ENCODE results near the gene MANSC4. TPM values are rescaled to one million over a fixed set of nuclear protein-coding genes. Genes with fewer than 3 reads are reported as not detected.
"Not testable (repeated sequence)": the region's sequence is repeated elsewhere in the genome, so short reads cannot be mapped to it uniquely, and the experiment has no call there.

MANSC4 gene
- total RNA-seq, 1 donor from 2014 or later = not detected

- Mint-ChIP-seq H3K36me3 (ENCODE audit: low read depth) (peaks cover 3% of the 10 kb centered on the region), H3K27me3 (ENCODE audit: insufficient read depth) (peaks cover 22% of the 10 kb centered on the region), H3K4me3 (no peak overlapping the region), H3K27ac (no peak overlapping the region), H3K4me1 (ENCODE audit: low read depth) (peaks cover 8% of the 10 kb centered on the region), H3K9me3 (no peaks in the 10 kb centered on the region)
- intact Hi-C loops (cut with micrococcal nuclease) = no loop called here
- no peak for DNase-seq (ENCODE audit: low spot score)
Observed at GRCh38 chr12:27771481-27772327, 8.3 kb downstream of the MANSC4 start.

DNA sequence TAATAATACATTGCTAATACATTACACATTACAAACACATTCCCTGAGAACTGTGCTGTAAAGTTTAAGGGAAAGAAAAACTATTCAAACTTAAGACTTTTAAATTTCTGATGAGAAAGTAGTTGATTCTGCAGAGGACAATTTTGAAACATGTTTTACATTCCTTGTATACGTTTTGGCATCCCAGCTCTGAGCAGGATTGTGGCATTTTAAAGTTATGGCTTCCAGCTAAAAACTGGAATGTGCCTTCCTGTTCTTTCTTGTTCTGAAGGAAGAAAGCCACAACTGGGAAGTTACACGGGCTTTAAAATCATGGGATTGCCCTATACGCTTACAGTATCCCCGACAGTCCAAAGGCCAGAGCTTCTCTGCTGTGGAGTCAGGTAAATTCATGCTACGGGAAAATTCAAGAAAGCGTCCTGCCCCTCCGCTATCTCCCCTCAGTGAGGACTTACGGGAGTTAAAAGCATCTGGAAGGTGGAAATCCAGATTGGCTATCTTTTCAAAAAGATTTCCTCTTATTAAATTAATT, 10.8 kb downstream of the MANSC4 start:
- peaks cover 8% of the 10 kb centered on the region for H3K4me1 Mint-ChIP-seq (ENCODE audit: low read depth)
- no peak overlapping the region for H3K4me3 Mint-ChIP-seq
- H3K27me3 Mint-ChIP-seq (ENCODE audit: insufficient read depth) = peaks cover 22% of the 10 kb centered on the region
- H3K9me3 Mint-ChIP-seq = no peaks in the 10 kb centered on the region
- intact Hi-C loops (cut with micrococcal nuclease) = no loop called here
- no peak overlapping the region for H3K27ac Mint-ChIP-seq
- H3K36me3 Mint-ChIP-seq (ENCODE audit: low read depth) = peaks cover 3% of the 10 kb centered on the region
- DNase-seq (ENCODE audit: low spot score) = no peak

DNA sequence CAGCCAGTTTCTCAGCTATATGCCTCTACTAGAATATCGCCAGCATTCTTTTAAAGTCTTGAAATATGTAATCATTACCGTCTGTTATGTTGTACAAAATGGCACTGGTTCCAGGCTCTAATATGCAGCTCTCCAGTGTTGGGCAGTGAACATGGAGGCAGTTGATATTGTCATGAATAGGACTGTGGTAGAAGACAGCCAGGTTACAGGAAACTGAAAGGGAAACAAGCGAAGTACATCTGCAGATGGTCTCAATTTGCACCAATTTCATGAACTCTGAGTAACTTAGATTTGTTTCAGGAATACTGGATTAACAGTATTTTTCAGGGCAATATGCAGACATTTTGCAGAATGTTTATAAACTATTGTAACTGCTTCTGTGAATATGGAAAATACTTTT, 13.4 kb downstream of the MANSC4 start:
- no peak overlapping the region for H3K4me3 Mint-ChIP-seq
- H3K36me3 Mint-ChIP-seq (ENCODE audit: low read depth) = peaks cover 8% of the 10 kb centered on the region

GRCh38 chr12:27762757-27763156, 17.3 kb downstream of the MANSC4 start:
- H3K4me3 Mint-ChIP-seq = no peak overlapping the region
- peaks cover 3% of the 10 kb centered on the region for H3K27me3 Mint-ChIP-seq (ENCODE audit: insufficient read depth)
- H3K36me3 Mint-ChIP-seq (ENCODE audit: low read depth) = peaks cover 10% of the 10 kb centered on the region
- no peak for DNase-seq (ENCODE audit: low spot score)
- H3K4me1 Mint-ChIP-seq (ENCODE audit: low read depth) = peaks cover 11% of the 10 kb centered on the region
- intact Hi-C loops (cut with micrococcal nuclease) = loop anchor here (1.0 to 2.0 kb wide), 3 partner anchors 19 to 44 kb away; no protein-coding TSS in a partner anchor
- no peak overlapping the region for H3K27ac Mint-ChIP-seq
- no peaks in the 10 kb centered on the region for H3K9me3 Mint-ChIP-seq

More for the DNA sequence above, 13.4 kb downstream of the MANSC4 start:
- peaks cover 9% of the 10 kb centered on the region for H3K27me3 Mint-ChIP-seq (ENCODE audit: insufficient read depth)
- intact Hi-C loops (cut with micrococcal nuclease) = no loop called here
- H3K4me1 Mint-ChIP-seq (ENCODE audit: low read depth) = peaks cover 19% of the 10 kb centered on the region
- no peak overlapping the region for H3K27ac Mint-ChIP-seq
- no peak for DNase-seq (ENCODE audit: low spot score)
- no peaks in the 10 kb centered on the region for H3K9me3 Mint-ChIP-seq

DNA sequence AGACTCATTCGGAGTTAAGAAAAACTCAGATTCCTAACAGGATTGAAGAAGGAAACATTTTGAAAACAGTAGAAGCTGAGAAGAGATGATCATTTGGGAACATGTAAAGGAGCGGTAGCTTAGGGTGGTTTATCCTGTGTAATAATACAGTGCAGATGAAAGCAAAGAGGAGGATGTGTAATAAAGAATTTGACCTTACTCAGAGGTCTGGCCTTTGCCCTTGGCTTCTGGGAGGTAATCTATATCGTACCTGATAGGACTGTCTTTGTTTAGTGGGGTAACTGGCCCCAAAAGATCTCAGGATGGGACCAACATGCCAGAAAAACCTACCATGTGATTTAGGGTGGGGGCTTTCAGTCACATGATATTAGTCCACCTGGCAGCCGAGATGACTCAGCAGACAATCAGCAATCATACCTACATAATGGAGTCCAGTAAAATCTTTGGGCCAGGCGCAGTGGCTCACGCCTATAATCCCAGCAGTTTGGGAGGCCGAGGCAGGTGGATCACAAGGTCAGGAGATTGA, 23.3 kb downstream of the MANSC4 start:
- intact Hi-C loops (cut with micrococcal nuclease) = no loop called here
- H3K9me3 Mint-ChIP-seq = no peaks in the 10 kb centered on the region
- no peak overlapping the region for H3K27ac Mint-ChIP-seq
- H3K4me1 Mint-ChIP-seq (ENCODE audit: low read depth) = no peaks in the 10 kb centered on the region
- H3K4me3 Mint-ChIP-seq = no peak overlapping the region
- peaks cover 19% of the 10 kb centered on the region for H3K36me3 Mint-ChIP-seq (ENCODE audit: low read depth)
- H3K27me3 Mint-ChIP-seq (ENCODE audit: insufficient read depth) = no peaks in the 10 kb centered on the region
- no peak for DNase-seq (ENCODE audit: low spot score)

DNA sequence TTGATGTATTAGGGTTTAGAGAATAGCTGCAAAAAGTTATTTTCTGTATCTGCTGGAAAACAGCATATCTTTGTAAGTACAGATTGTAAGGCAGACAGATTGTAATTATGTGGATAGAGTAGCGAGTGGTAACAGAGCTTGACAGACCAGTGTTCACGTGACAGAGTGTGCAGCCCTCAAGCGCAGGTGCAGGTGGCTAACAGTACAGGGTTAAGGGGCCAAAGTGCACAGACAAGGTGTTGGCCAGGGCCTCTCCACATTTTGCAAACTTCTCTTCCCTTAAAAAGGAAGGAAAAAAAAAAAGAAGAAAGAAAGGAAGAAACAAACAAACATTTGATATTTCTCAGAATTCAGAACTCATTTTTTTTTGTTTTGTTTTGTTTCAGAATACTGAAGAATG, 25.2 kb downstream of the MANSC4 start:
- no peaks in the 10 kb centered on the region for H3K4me1 Mint-ChIP-seq (ENCODE audit: low read depth)
- H3K27ac Mint-ChIP-seq = no peak overlapping the region
- no peak overlapping the region for H3K4me3 Mint-ChIP-seq
- no peaks in the 10 kb centered on the region for H3K27me3 Mint-ChIP-seq (ENCODE audit: insufficient read depth)
- peaks cover 17% of the 10 kb centered on the region for H3K36me3 Mint-ChIP-seq (ENCODE audit: low read depth)
- no peak for DNase-seq (ENCODE audit: low spot score)
- intact Hi-C loops (cut with micrococcal nuclease) = no loop called here
- H3K9me3 Mint-ChIP-seq = no peaks in the 10 kb centered on the region

- Mint-ChIP-seq H3K9me3 (no peaks in the 10 kb centered on the region), H3K36me3 (ENCODE audit: low read depth) (peaks cover 20% of the 10 kb centered on the region), H3K4me3 (no peak overlapping the region), H3K27ac (no peak overlapping the region), H3K27me3 (ENCODE audit: insufficient read depth) (no peaks in the 10 kb centered on the region), H3K4me1 (ENCODE audit: low read depth) (no peaks in the 10 kb centered on the region)
- DNase-seq (ENCODE audit: low spot score) = no peak
- intact Hi-C loops (cut with micrococcal nuclease) = no loop called here
Observed at GRCh38 chr12:27751386-27752047, 28.5 kb downstream of the MANSC4 start.

GRCh38 chr12:27747111-27747820, 32.8 kb downstream of the MANSC4 start:
- intact Hi-C loops (cut with micrococcal nuclease) = no loop called here
- no peak for DNase-seq (ENCODE audit: low spot score)
- H3K4me3 Mint-ChIP-seq = no peak overlapping the region
- H3K36me3 Mint-ChIP-seq (ENCODE audit: low read depth) = peaks cover 29% of the 10 kb centered on the region
- peaks cover 3% of the 10 kb centered on the region for H3K4me1 Mint-ChIP-seq (ENCODE audit: low read depth)
- no peak overlapping the region for H3K27ac Mint-ChIP-seq
- no peaks in the 10 kb centered on the region for H3K27me3 Mint-ChIP-seq (ENCODE audit: insufficient read depth)
- no peaks in the 10 kb centered on the region for H3K9me3 Mint-ChIP-seq

- H3K4me3 Mint-ChIP-seq; DNase-seq (ENCODE audit: low spot score): not testable (repeated sequence)
Observed at GRCh38 chr12:27745734-27746133, 34.3 kb downstream of the MANSC4 start.

DNA sequence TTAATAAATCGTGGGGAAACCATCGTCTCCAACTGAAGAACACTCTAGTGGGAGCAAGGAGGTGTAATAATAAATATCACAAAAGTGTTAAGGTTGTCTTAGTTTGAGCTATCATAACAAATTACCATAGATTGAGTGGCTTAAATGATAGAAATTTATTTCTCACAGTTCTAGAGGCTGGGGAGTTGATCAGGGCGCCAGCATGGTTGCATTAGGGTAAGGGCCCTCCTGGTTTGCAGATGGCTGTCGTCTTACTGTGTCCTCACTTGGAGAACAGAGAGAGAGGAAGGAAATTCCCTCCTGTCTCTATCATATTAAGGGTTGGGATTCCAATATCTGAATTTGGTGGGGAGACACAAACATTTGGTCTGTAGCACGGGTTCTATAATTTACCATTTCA, 36.4 kb downstream of the MANSC4 start:
- no peaks in the 10 kb centered on the region for H3K9me3 Mint-ChIP-seq
- no peaks in the 10 kb centered on the region for H3K27me3 Mint-ChIP-seq (ENCODE audit: insufficient read depth)
- peaks cover 35% of the 10 kb centered on the region for H3K36me3 Mint-ChIP-seq (ENCODE audit: low read depth)
- no peak overlapping the region for H3K4me3 Mint-ChIP-seq
- H3K4me1 Mint-ChIP-seq (ENCODE audit: low read depth) = peaks cover 15% of the 10 kb centered on the region
- no peak for DNase-seq (ENCODE audit: low spot score)
- intact Hi-C loops (cut with micrococcal nuclease) = no loop called here
- no peak overlapping the region for H3K27ac Mint-ChIP-seq

More at GRCh38 chr12:27745734-27746133, 34.3 kb downstream of the MANSC4 start:
- H3K36me3 Mint-ChIP-seq (ENCODE audit: low read depth) = peaks cover 33% of the 10 kb centered on the region
- H3K9me3 Mint-ChIP-seq; H3K27me3 Mint-ChIP-seq (ENCODE audit: insufficient read depth); H3K27ac Mint-ChIP-seq; H3K4me1 Mint-ChIP-seq (ENCODE audit: low read depth); intact Hi-C loops (cut with micrococcal nuclease): not testable (repeated sequence)

GRCh38 chr12:27734321-27734720, 45.7 kb downstream of the MANSC4 start:
- H3K36me3 Mint-ChIP-seq (ENCODE audit: low read depth) = peaks cover 35% of the 10 kb centered on the region
- H3K4me1 Mint-ChIP-seq (ENCODE audit: low read depth); DNase-seq (ENCODE audit: low spot score); H3K27ac Mint-ChIP-seq; H3K9me3 Mint-ChIP-seq; H3K27me3 Mint-ChIP-seq (ENCODE audit: insufficient read depth); intact Hi-C loops (cut with micrococcal nuclease); H3K4me3 Mint-ChIP-seq: not testable (repeated sequence)

- H3K27me3 Mint-ChIP-seq (ENCODE audit: insufficient read depth) = no peaks in the 10 kb centered on the region
- H3K4me1 Mint-ChIP-seq (ENCODE audit: low read depth) = peaks cover 1% of the 10 kb centered on the region
- H3K27ac Mint-ChIP-seq = no peak overlapping the region
- no peak overlapping the region for H3K4me3 Mint-ChIP-seq
- intact Hi-C loops (cut with micrococcal nuclease) = loop anchor here (1.0 to 2.0 kb wide), 5 partner anchors 47 to 1265 kb away; partner anchors contain the start of genes KLHL42 and MANSC4
- DNase-seq (ENCODE audit: low spot score) = no peak
- no peaks in the 10 kb centered on the region for H3K9me3 Mint-ChIP-seq
- peaks cover 36% of the 10 kb centered on the region for H3K36me3 Mint-ChIP-seq (ENCODE audit: low read depth)
Observed at GRCh38 chr12:27733791-27734190, 46.2 kb downstream of the MANSC4 start.

Measured in activated T-helper 1 cell treated with anti-CD3 and anti-CD28 coated beads, Interleukin-12 subunit alpha, Interleukin-12 subunit beta, Interleukin-2, Interleukin-4 antibody, amounts not matched to agents 30 ng/mL and 10 ng/mL and 1 ng/mL, durations not matched to agents 14 hours and 24 hours and 36 hours (primary cell).